Measurements from ENCODE around the gene SPINT1.

Gene SPINT1

GRCh38 chr15:40846841-40847222, 3.0 kb downstream of the SPINT1 start:
- in situ Hi-C loops (cut with HindIII; ENCODE audit: low sequenced_read_pairs): no loop called here
- DNase-seq (ENCODE audit: low read depth): no peak
- no peak for TF ChIP-seq CTCF (IDR thresholded peaks at IDR 0.05; ENCODE audit: low read depth, low read length, missing control alignments)
- H3K4me3 ChIP-seq (ENCODE audit: low read depth, low read length): no peak overlapping the region

- no peak for TF ChIP-seq CTCF (IDR thresholded peaks at IDR 0.05; ENCODE audit: low read depth, low read length, missing control alignments)
- no peak for DNase-seq (ENCODE audit: low read depth)
- in situ Hi-C loops (cut with HindIII; ENCODE audit: low sequenced_read_pairs): no loop called here
- no peak overlapping the region for H3K4me3 ChIP-seq (ENCODE audit: low read depth, low read length)
These were observed 3.5 kb downstream of the SPINT1 start for GRCh38 chr15:40847223-40847961.

GRCh38 chr15:40850576-40851112, 6.8 kb downstream of the SPINT1 start:
- DNase-seq (ENCODE audit: low read depth): no peak
- no peak for TF ChIP-seq CTCF (IDR thresholded peaks at IDR 0.05; ENCODE audit: low read depth, low read length, missing control alignments)
- H3K4me3 ChIP-seq (ENCODE audit: low read depth, low read length): no peak overlapping the region
- in situ Hi-C loops (cut with HindIII; ENCODE audit: low sequenced_read_pairs): no loop called here

- TF ChIP-seq CTCF (IDR thresholded peaks at IDR 0.05; ENCODE audit: low read depth, low read length, missing control alignments): no peak
- DNase-seq (ENCODE audit: low read depth): no peak
- in situ Hi-C loops (cut with HindIII; ENCODE audit: low sequenced_read_pairs): no loop called here
- no peak overlapping the region for H3K4me3 ChIP-seq (ENCODE audit: low read depth, low read length)
These were observed 8.7 kb downstream of the SPINT1 start for GRCh38 chr15:40852529-40852928.

GRCh38 chr15:40853241-40853890, 9.5 kb downstream of the SPINT1 start:
- H3K4me3 ChIP-seq (ENCODE audit: low read depth, low read length): no peak overlapping the region
- no peak for DNase-seq (ENCODE audit: low read depth)
- in situ Hi-C loops (cut with HindIII; ENCODE audit: low sequenced_read_pairs): no loop called here
- TF ChIP-seq CTCF (IDR thresholded peaks at IDR 0.05; ENCODE audit: low read depth, low read length, missing control alignments): no peak

GRCh38 chr15:40854161-40854560, 10.3 kb downstream of the SPINT1 start:
- no peak for DNase-seq (ENCODE audit: low read depth)
- in situ Hi-C loops (cut with HindIII; ENCODE audit: low sequenced_read_pairs): no loop called here
- no peak overlapping the region for H3K4me3 ChIP-seq (ENCODE audit: low read depth, low read length)
- TF ChIP-seq CTCF (IDR thresholded peaks at IDR 0.05; ENCODE audit: low read depth, low read length, missing control alignments): no peak
